Measurements from ENCODE around the gene DGKI.

The DGKI gene

DNA sequence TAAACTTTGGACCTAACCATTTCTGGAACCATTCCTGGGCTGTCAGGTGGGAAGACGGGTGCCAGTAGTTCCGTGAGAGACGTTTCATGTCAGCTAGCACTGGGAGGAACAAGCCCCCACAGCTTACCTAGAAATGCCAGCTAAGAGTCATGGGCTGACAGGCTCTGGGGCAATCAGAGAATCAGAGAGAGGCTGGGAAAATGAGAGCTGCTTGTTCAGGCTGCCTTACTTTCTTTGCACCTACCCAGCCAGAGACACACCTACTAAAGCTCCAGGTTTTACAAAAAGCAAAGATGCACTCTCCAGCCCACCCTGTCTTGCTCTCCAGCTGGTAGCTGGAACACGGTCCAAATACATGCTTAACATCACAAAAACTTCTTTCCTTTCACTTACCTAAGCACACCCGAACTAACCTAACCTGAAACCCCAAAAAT is 503.9 kb downstream of the DGKI start:
- DNase-seq (ENCODE audit: low spot score): no peak

DNA sequence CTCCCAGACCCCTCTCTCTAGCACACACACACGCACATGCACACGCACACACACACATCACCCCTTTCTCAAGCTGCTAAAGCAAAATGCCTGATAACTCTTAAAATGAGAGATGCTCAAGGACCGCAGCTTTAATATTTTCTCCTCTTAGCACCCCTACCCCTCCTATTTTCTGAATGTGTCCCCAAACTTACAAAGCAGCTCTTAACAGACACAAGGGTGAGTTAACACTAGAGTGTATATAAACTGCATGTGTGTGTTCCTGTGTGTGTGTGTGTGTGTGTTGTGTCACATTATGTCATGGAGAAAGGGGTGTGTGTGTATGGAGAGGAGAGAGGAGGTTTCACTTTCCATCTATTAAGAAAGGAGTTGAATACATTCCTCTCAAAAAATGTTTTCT is 504.5 kb downstream of the DGKI start:
- DNase-seq (ENCODE audit: low spot score): no peak

DNA sequence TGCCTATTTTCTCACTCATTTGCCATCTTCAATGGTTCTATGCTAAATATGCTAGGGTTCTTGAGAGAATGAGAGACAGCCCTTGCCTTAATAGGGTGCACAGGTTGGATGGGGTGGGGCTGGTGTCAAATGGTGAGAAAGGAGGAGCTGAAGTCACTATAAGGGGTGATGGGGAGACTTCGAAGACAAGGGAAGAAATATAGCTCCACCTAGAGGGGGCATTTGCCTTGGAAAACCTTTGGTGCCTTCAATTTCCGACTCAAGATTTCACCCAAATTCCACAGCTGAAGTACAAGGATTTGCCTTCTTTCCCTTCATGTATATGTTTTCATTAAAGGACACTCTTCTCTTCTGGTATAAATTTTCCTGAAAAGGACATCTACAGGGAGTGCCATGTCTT is 508.9 kb downstream of the DGKI start:
- DNase-seq (ENCODE audit: low spot score): no peak

DNA sequence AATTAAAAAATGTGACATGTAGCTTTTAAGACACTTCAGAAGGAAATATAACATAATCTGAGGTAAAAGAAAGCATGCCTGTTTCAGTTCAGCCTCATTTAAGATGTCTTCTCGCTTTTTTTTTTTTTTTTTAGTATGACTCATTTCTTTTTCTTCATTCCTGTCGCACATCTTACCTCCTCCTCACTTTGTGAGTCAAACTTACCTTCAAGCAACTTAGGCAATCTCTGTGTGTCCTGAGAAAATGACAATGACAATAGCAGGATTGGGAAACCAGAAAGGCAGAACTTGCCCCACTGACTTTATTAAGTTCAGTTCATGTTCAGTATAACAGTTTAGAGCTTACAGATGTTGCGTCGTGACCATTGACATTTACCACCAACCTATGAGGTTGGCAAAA is 511.0 kb downstream of the DGKI start:
- no peak for DNase-seq (ENCODE audit: low spot score)

DNA sequence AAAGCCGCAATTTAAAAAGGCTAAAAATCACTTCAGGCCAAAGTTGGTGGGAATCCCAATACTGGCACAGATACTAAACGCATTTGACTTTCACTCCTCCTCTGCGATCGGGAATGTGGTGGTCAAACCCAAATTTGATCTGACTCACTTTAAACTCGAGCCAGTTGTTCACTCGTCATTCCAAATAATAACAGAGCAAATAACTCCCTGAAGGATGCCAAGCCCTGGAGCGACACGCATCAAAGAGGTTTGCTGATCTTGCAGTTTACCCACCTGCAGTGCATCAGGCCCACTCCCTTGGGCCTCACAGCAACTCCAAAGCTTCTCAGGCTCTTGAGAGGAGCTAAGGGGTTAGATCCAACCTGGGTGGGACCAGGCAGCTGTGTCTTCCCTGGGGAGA is 515.4 kb downstream of the DGKI start:
- DNase-seq (ENCODE audit: low spot score): no peak
